Body of pancreas (tissue), 4 donors: Measurements from ENCODE around the gene ARSH. TPM values are rescaled to one million over a fixed set of nuclear protein-coding genes. Genes with fewer than 3 reads are reported as not detected.

Experiments
- ATAC-seq: fragments of 150-250 bp; one replicate; pipeline ENCODE4 v1.9.1; 2016
- DNase-seq, 4 donors: peaks; one replicate each; pipeline ENCODE4 v3.0.0-alpha.2; 2019
- H3K27ac ChIP-seq, 4 donors: fragments of 200-600 bp; sonication (generic); 1 replicate in 3 of 4; 2 replicates in 1 of 4; pipeline versions ENCODE4 v1.5.1 to v1.6.1; 2016 to 2019; ENCODE audit warnings: mild to moderate bottlenecking in 1 of 4, mixed read lengths in 1 of 4, moderate library complexity in 1 of 4
- H3K27me3 ChIP-seq, 2 donors: fragments of 200-600 bp; sonication (generic); one replicate each; pipeline ENCODE4 v1.6.0; 2016; ENCODE audit warnings: mild to moderate bottlenecking in 1 of 2
- H3K36me3 ChIP-seq, 2 donors: fragments of 200-600 bp; sonication (generic); replicated peaks in 1 of 2; 2 replicates each; pipeline ENCODE4 v1.5.1; 2016; ENCODE audit warnings: low read depth in 2 of 2; ENCODE audit not compliant: insufficient read depth in 1 of 2
- H3K4me1 ChIP-seq: fragments of 200-600 bp; sonication (generic); one replicate; pipeline ENCODE4 v1.6.0; 2016
- H3K4me3 ChIP-seq, 2 donors: fragments of 200-600 bp; sonication (generic); 1 replicate in 1 of 2; 2 replicates in 1 of 2; pipeline ENCODE4 v1.5.1; 2016 to 2019
- H3K9me3 ChIP-seq, 3 donors: fragments of 200-600 bp; sonication (generic); 1 replicate in 2 of 3; 2 replicates in 1 of 3; pipeline ENCODE4 v1.5.1; 2016
- POLR2A ChIP-seq, 3 donors: fragments of 450-650 bp; IDR thresholded peaks; one replicate each; pipeline ENCODE4 v1.6.1; 2016; ENCODE audit warnings: antibody characterized with exemption in 3 of 3, mild to moderate bottlenecking in 2 of 3
- WGBS, 2 donors: methylation state at CpG; one replicate each; pipeline ENCODE4 v1.1.5; 2017; 5-methylcytosine and 5-hydroxymethylcytosine counted together
- intact Hi-C: fragments of 100-400 bp; cut with DNase I; formaldehyde crosslinking; loops from one replicate; pipeline ENCODE4 v1.15.1; 2023
- total RNA-seq, 2 donors: library from RNA; depleted of rRNA; stranded (reverse); fragments of >200 nt; gene quantifications; one replicate each; pipeline ENCODE4 v1.1.0, GENCODE V29; 2016
- TF ChIP-seq, protein P1 (sequence below), 7 experiments: fragments of 450-650 bp in 4 of 7; fragments of 200-600 bp in 3 of 7; sonication (generic) in 3 of 7; IDR thresholded peaks; one replicate each; pipeline ENCODE4 v1.5.1; 2016 to 2019; ENCODE audit warnings: antibody characterized with exemption in 7 of 7

ARSH gene
- total RNA-seq, 2 donors from 2014 or later = not detected

DNA sequence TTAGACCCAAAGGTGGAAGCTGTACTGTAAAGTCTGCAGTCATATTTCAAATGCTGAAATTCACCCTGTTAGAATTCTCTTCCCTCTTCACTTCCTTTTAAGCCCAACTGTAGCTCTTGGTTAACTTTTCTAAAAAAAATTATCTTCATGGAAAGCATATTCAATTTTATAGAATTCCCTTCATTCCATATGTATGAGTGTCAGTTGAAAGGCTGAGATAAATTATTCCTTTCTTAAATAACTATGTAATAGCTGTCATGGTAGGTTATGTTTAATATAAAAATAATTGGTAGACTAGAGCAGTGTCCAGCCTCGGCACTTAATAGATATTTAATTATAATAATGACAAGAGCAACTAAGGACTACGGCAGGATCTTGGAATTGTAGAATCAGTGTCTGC lies 16.8 kb upstream of the ARSH start:
- no peaks in the 10 kb centered on the region for H3K4me1 ChIP-seq
- 40 to 64% methylated on average over 2 of the region's 2 CpGs for WGBS, 2 donors
- H3K4me3 ChIP-seq = no peak overlapping the region
- H3K9me3 ChIP-seq = no peaks in the 10 kb centered on the region
- intact Hi-C loops = no loop called here
- TF ChIP-seq, protein P1, sequence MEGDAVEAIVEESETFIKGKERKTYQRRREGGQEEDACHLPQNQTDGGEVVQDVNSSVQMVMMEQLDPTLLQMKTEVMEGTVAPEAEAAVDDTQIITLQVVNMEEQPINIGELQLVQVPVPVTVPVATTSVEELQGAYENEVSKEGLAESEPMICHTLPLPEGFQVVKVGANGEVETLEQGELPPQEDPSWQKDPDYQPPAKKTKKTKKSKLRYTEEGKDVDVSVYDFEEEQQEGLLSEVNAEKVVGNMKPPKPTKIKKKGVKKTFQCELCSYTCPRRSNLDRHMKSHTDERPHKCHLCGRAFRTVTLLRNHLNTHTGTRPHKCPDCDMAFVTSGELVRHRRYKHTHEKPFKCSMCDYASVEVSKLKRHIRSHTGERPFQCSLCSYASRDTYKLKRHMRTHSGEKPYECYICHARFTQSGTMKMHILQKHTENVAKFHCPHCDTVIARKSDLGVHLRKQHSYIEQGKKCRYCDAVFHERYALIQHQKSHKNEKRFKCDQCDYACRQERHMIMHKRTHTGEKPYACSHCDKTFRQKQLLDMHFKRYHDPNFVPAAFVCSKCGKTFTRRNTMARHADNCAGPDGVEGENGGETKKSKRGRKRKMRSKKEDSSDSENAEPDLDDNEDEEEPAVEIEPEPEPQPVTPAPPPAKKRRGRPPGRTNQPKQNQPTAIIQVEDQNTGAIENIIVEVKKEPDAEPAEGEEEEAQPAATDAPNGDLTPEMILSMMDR (IDR thresholded peaks at IDR 0.05) = no peak
- TF ChIP-seq POLR2A (IDR thresholded peaks at IDR 0.05) = no peak
- ATAC-seq = no peak
- DNase-seq = no peak
- H3K27me3 ChIP-seq = no peaks in the 10 kb centered on the region
- no peak overlapping the region for H3K27ac ChIP-seq
- no peaks in the 10 kb centered on the region for H3K36me3 ChIP-seq

- DNase-seq (no peak), ATAC-seq (no peak)
- intact Hi-C loops = no loop called here
- H3K27ac ChIP-seq = no peak overlapping the region
- no peaks in the 10 kb centered on the region for H3K27me3 ChIP-seq
- H3K4me3 ChIP-seq = no peak overlapping the region
- WGBS, 2 donors = 57 to 58% methylated on average over 2 of the region's 2 CpGs
- no peak for TF ChIP-seq POLR2A (IDR thresholded peaks at IDR 0.05)
- TF ChIP-seq, protein P1 (IDR thresholded peaks at IDR 0.05) = no peak
- no peaks in the 10 kb centered on the region for H3K36me3 ChIP-seq
- H3K9me3 ChIP-seq = no peaks in the 10 kb centered on the region
- H3K4me1 ChIP-seq = no peaks in the 10 kb centered on the region
Measured at GRCh38 chrX:3010532-3010931, 4.2 kb downstream of the ARSH start.

DNA sequence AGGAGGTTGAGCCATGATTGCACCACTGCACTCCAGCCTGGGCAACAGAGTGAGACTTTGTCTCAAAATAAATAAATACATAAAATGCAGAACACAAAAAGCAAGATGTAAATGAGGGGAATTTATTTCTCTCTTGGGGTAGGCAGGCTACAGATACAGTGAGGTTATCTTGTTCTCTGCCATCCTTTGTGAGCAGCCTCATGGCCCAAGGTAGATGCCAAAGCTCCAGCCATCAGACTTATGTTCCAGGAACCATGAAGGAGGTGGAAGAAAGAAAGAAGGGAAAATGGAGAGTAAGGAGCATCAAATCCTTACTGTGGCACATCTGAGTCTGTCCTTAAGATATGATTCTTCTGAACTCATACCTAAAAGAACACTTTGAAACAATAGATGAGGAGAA lies 11.1 kb downstream of the ARSH start:
- Histone ChIP-seq H3K9me3 (no peaks in the 10 kb centered on the region), H3K36me3 (no peaks in the 10 kb centered on the region), H3K27ac (no peak overlapping the region), H3K27me3 (no peaks in the 10 kb centered on the region), H3K4me1 (no peaks in the 10 kb centered on the region), H3K4me3 (no peak overlapping the region)
- intact Hi-C loops = no loop called here
- ATAC-seq = no peak
- DNase-seq = no peak
- no peak for TF ChIP-seq POLR2A (IDR thresholded peaks at IDR 0.05)
- TF ChIP-seq, protein P1 (IDR thresholded peaks at IDR 0.05) = no peak

- Histone ChIP-seq H3K27me3 (no peaks in the 10 kb centered on the region), H3K27ac (no peak overlapping the region), H3K9me3 (no peaks in the 10 kb centered on the region), H3K36me3 (no peaks in the 10 kb centered on the region), H3K4me3 (no peak overlapping the region), H3K4me1 (peaks cover 4% of the 10 kb centered on the region)
- TF ChIP-seq POLR2A (IDR thresholded peaks at IDR 0.05) = no peak
- TF ChIP-seq, protein P1 (IDR thresholded peaks at IDR 0.05) = no peak
- intact Hi-C loops = no loop called here
- no peak for ATAC-seq
- WGBS, 2 donors = 66 to 83% methylated on average over 6 to 7 of the region's 8 CpGs
- no peak for DNase-seq
Measured at GRCh38 chrX:3024176-3024575, 17.8 kb downstream of the ARSH start.

DNA sequence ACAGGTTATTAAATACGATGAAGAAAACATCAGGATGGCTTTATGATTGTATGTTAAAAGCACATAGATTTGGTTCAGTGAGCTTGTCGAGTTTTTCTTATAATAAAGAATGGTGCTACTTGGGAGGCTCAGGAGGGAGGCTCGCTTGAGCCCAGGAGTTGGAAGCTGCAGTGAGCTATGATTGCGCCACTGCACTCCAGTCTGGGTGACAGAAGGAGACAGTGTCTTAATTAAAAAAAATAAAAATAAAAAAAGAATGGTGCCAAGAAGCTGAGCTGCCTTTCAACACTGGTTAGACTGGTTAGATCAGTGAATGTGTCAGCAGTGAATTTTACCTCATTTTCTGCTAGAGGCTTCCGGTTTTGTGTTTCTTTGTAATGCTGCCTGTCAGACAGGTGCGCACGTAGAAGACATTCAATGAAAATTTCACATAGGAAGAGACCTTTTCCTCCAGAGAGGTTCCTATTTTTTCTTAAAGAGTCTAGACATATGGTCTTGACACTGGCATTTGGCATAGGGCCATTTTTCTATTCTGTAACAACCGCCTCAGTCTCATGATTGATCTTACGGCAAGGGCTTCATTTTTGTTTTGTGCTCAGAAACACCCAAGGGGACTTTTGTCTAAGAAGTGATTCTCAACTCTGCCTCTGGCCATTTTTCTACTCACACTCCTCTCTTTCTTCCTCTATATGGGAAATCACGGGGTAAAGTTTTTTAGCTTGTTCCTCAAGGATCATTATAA lies 19.9 kb downstream of the ARSH start:
- no peaks in the 10 kb centered on the region for H3K36me3 ChIP-seq
- TF ChIP-seq, protein P1 (IDR thresholded peaks at IDR 0.05) = no peak
- TF ChIP-seq POLR2A (IDR thresholded peaks at IDR 0.05) = peak in 1 of 3 donors; percentile 16
- peaks cover 4% of the 10 kb centered on the region for H3K4me1 ChIP-seq
- 16 to 23% methylated on average over 10 of the region's 10 CpGs for WGBS, 2 donors
- peak; percentile 90 for ATAC-seq
- H3K27ac ChIP-seq = peak overlapping the region in 3 of 4 donors; percentile 6 to 63 (median 54)
- no peak overlapping the region for H3K4me3 ChIP-seq
- intact Hi-C loops = no loop called here
- H3K27me3 ChIP-seq = no peaks in the 10 kb centered on the region
- H3K9me3 ChIP-seq = no peaks in the 10 kb centered on the region
- peak; percentile 16 to 38 (median 36) for DNase-seq
